GM21447 (cell line): ENCODE data around the gene CEACAM5.
"Not testable (repeated sequence)": the region's sequence is repeated elsewhere in the genome, so short reads cannot be mapped to it uniquely, and the experiment has no call there.

ENCODE experiments used
- ATAC-seq: cut with Tn5 transposase; IDR thresholded peaks from one replicate; pipeline ENCODE4 v1.9.1; 2021; ENCODE audit not compliant: unreplicated experiment

Gene CEACAM5

GRCh38 chr19:41740415-41741243 is 32.2 kb downstream of the CEACAM5 start:
- no peak for ATAC-seq

- ATAC-seq: no peak
Measured at GRCh38 chr19:41741244-41741554, 32.8 kb downstream of the CEACAM5 start.

GRCh38 chr19:41744850-41745249 is 36.4 kb downstream of the CEACAM5 start:
- ATAC-seq: no peak

- ATAC-seq: no peak
Measured at GRCh38 chr19:41745756-41746155, 37.3 kb downstream of the CEACAM5 start.

GRCh38 chr19:41746593-41747227 is 38.3 kb downstream of the CEACAM5 start:
- ATAC-seq: no peak

GRCh38 chr19:41748012-41748411 is 39.6 kb downstream of the CEACAM5 start:
- no peak for ATAC-seq

GRCh38 chr19:41750248-41751134 is 42.1 kb downstream of the CEACAM5 start:
- not testable (repeated sequence) for ATAC-seq

GRCh38 chr19:41753159-41753558 is 44.7 kb downstream of the CEACAM5 start:
- ATAC-seq: no peak

GRCh38 chr19:41753936-41754529 is 45.6 kb downstream of the CEACAM5 start:
- no peak for ATAC-seq

GRCh38 chr19:41755328-41755913 is 47.0 kb downstream of the CEACAM5 start, which contains the start of gene CEACAM6:
Gene CEACAM6 (plus strand): TSS chr19:41755530. CDS start chr19:41755639, 109 bp downstream.
- no peak for ATAC-seq

- ATAC-seq: no peak
Measured at GRCh38 chr19:41758846-41759245, 50.4 kb downstream of the CEACAM5 start.

- no peak for ATAC-seq
Measured at GRCh38 chr19:41767115-41767514, 58.7 kb downstream of the CEACAM5 start.

GRCh38 chr19:41768105-41768504 is 59.7 kb downstream of the CEACAM5 start:
- not testable (repeated sequence) for ATAC-seq

- ATAC-seq: no peak
Measured at GRCh38 chr19:41769608-41770007, 61.2 kb downstream of the CEACAM5 start.

- ATAC-seq: no peak
Measured at GRCh38 chr19:41771410-41771809, 63.0 kb downstream of the CEACAM5 start.

GRCh38 chr19:41774515-41774980 is 66.1 kb downstream of the CEACAM5 start:
- no peak for ATAC-seq

GRCh38 chr19:41776700-41777099 is 68.3 kb downstream of the CEACAM5 start:
- no peak for ATAC-seq
